Heart left ventricle (tissue), 13 donors: Measurements from ENCODE around the gene RNLS.

Source experiments
- POLR2A ChIP-seq, 2 donors: fragments of 450-650 bp; IDR thresholded peaks; one replicate each; pipeline ENCODE4 v1.6.1; 2017; ENCODE audit warnings: antibody characterized with exemption in 2 of 2, mild to moderate bottlenecking in 2 of 2, moderate library complexity in 2 of 2
- TF ChIP-seq, protein P1 (sequence below), 12 donors: fragments of 200-600 bp; sonication (generic) in 4 of 12; IDR thresholded peaks; one replicate each; pipeline versions ENCODE4 v1.5.0 to v1.8.0; 2018 to 2022; ENCODE audit warnings: antibody characterized with exemption in 12 of 12, mild to moderate bottlenecking in 5 of 12
- donor health status: ischemic (EF 13 %, LVEDD 7.1; RV severe dilation, severe dysfunction).
- donor health status: DM: no; HTN: yes; CAD: no.
- donor health status: DM: no; HTN: no; CAD: no.
- donor health status: ischemic (EF 25% LVEDD 6.9; RV normal size, moderate dysfunction).
- donor health status: ischemic (EF 25% LVEDD 5.7; RV mildly dilated, moderate dysfunction).
- donor health status: ischemic (EF 35%, LVEDD 5.7; RV mildly dilated, moderate dysfunction).
- donor health status: nonischemic (EF 11% LVEDD 7.7; RV severe dilation, severe dysfunction).
- donor health status: DM: yes; HTN: yes; CAD: no.
- donor health status: PGD.
- donor health status: ischemic (EF 29% LVEDD 5.4; RV normal size, mild dysfunction).
- donor health status: nonischemic (EF 23%, LVEDD 6.1; RV moderate dilation, normal function).

DNA sequence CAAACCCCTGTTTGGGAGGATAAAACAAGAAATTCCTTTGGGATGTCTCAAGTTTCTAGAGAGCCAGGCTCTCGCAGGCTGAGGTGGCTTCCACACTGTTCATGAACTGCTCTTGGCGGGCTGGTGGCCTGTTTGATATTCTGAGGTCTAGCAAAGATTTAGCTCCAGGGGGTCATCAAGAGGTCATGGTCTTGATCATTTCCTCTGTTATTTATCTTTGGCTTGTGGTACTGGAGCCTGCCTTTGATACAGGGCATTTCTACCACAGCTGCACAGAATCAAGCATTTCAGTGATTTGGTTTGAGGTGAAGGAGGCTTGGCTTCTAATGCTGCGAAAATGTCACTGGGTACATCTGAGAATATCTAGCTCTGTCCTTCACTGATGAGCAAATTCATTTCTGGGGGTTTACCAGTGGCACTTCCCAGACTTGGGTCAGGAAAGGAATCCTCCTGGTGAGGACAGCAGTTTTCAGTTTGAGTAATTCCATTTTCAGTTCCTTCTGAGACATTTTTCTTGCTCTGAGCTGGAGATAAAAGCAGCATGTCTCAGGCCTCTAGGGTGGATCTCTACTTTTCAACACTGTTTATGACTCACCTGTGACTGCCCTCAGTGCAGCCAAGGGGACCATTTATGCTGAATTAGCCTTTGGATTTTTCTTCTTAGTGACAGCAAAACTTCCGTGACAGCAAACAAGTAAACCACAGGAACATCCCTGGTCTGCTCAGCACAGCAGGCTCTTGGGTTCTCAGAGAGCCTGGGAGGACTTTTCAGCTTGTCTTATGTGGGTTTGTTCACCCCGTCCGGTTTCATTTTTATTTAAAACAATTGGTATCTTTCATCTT is 312.0 kb downstream of the RNLS start:
- TF ChIP-seq, protein P1, sequence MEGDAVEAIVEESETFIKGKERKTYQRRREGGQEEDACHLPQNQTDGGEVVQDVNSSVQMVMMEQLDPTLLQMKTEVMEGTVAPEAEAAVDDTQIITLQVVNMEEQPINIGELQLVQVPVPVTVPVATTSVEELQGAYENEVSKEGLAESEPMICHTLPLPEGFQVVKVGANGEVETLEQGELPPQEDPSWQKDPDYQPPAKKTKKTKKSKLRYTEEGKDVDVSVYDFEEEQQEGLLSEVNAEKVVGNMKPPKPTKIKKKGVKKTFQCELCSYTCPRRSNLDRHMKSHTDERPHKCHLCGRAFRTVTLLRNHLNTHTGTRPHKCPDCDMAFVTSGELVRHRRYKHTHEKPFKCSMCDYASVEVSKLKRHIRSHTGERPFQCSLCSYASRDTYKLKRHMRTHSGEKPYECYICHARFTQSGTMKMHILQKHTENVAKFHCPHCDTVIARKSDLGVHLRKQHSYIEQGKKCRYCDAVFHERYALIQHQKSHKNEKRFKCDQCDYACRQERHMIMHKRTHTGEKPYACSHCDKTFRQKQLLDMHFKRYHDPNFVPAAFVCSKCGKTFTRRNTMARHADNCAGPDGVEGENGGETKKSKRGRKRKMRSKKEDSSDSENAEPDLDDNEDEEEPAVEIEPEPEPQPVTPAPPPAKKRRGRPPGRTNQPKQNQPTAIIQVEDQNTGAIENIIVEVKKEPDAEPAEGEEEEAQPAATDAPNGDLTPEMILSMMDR (IDR thresholded peaks at IDR 0.05): no peak
- no peak for TF ChIP-seq POLR2A (IDR thresholded peaks at IDR 0.05)
